GM06990 (cell line): ENCODE data around the gene RALGAPA2.

Experiments used
- DNase-seq: peaks from one replicate; pipeline ENCODE4 v3.0.0-alpha.2; 2011; ENCODE audit not compliant: insufficient read length; ENCODE audit errors: extremely low read depth
- H3K27me3 ChIP-seq: replicated peaks from 2 replicates; pipeline ENCODE4 v1.6.0; 2011; ENCODE audit warnings: low read length; ENCODE audit not compliant: control insufficient read depth, insufficient read depth
- H3K36me3 ChIP-seq: 2 replicates; pipeline ENCODE4 v1.5.1; 2011; ENCODE audit warnings: low read length; ENCODE audit not compliant: control insufficient read depth, insufficient read depth
- H3K4me3 ChIP-seq: replicated peaks from 2 replicates; pipeline ENCODE4 v1.5.1; 2011; ENCODE audit warnings: low read depth, mild to moderate bottlenecking, control low read depth, low read length
- TF ChIP-seq, protein P1 (sequence below): IDR thresholded peaks from 2 replicates; pipeline ENCODE4 v1.5.1; 2011; ENCODE audit warnings: low read length, control low read depth, mild to moderate bottlenecking, inconsistent platforms; ENCODE audit not compliant: insufficient read depth, poor library complexity, severe bottlenecking

Gene RALGAPA2

DNA sequence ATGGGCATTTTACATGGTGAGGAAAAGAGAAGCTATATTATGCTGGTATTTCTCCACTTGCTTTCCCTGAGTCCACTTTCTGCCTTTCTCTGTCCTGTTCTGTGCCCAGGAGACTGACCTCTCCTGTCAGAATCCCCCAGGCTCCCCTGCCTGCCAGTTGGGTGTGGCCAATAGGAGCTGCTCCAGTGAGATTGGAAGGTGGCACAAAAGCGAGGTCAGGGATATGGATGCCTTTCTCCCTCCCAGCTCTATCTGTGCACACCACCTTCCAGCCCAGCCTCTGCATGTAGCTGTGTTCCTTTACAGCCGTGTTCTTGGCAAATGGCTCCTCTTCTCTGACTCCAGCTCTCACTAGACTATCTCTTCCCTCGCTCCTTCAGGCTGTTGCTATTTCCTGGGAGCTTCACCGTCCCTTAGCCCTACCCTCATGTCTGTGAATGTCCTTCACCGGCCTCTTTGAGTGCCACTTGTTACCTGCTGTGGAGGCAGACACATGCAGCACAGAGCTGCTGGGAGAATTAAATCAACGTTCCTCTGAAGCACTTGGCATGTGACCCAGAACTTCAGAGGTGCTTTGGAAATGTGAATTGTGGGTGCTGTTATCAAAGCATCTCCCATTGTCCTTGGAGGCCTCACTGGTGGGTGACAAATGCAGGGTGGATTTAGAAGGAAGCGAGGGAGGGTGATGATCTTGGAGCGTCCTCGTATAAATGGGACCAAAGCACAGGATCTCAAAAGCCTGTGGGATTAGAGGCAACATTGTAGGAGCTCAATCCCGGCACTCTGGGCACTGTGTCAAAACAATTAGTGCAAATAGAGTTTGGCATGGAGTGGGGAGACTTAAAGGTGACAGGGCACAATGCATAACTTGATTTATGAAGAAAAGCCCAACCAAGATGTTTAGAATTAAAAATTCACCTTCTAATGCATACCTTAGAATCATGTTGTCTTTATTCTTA is 28.9 kb upstream of the RALGAPA2 start:
- H3K36me3 ChIP-seq = no peaks in the 10 kb centered on the region
- H3K4me3 ChIP-seq = no peak overlapping the region
- H3K27me3 ChIP-seq = no peaks in the 10 kb centered on the region; the same call in none of the 2 replicates
- DNase-seq = no peak
- TF ChIP-seq, protein P1, sequence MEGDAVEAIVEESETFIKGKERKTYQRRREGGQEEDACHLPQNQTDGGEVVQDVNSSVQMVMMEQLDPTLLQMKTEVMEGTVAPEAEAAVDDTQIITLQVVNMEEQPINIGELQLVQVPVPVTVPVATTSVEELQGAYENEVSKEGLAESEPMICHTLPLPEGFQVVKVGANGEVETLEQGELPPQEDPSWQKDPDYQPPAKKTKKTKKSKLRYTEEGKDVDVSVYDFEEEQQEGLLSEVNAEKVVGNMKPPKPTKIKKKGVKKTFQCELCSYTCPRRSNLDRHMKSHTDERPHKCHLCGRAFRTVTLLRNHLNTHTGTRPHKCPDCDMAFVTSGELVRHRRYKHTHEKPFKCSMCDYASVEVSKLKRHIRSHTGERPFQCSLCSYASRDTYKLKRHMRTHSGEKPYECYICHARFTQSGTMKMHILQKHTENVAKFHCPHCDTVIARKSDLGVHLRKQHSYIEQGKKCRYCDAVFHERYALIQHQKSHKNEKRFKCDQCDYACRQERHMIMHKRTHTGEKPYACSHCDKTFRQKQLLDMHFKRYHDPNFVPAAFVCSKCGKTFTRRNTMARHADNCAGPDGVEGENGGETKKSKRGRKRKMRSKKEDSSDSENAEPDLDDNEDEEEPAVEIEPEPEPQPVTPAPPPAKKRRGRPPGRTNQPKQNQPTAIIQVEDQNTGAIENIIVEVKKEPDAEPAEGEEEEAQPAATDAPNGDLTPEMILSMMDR = no peak

DNA sequence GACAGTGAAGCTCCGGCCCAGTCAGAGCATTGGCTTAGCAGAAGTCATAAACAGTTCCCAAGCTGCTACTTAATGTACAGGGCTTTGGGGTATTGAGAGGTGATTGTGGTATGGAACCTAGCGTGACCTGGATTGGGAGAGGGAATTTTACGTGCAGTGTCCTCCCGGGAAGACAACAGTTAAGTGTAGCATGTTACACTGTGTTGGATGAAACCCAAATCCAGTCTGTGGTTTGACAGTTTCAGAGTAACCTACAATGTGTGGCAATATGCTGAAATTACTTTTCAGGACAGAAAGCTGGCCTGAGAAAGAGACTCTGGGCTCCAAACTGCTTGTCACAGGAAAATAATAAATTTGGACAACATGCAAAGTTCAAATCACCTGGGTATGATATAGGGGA is 28.1 kb upstream of the RALGAPA2 start:
- no peak for DNase-seq
- Histone ChIP-seq H3K4me3 (no peak overlapping the region), H3K36me3 (no peaks in the 10 kb centered on the region), H3K27me3 (no peaks in the 10 kb centered on the region; the same call in none of the 2 replicates)
- TF ChIP-seq, protein P1 = no peak

GRCh38 chr20:20737158-20737557 is 24.7 kb upstream of the RALGAPA2 start:
- H3K4me3 ChIP-seq = no peak overlapping the region
- no peaks in the 10 kb centered on the region for H3K36me3 ChIP-seq
- DNase-seq = no peak
- no peaks in the 10 kb centered on the region; the same call in 1 of the 2 replicates for H3K27me3 ChIP-seq
- TF ChIP-seq, protein P1 = no peak

DNA sequence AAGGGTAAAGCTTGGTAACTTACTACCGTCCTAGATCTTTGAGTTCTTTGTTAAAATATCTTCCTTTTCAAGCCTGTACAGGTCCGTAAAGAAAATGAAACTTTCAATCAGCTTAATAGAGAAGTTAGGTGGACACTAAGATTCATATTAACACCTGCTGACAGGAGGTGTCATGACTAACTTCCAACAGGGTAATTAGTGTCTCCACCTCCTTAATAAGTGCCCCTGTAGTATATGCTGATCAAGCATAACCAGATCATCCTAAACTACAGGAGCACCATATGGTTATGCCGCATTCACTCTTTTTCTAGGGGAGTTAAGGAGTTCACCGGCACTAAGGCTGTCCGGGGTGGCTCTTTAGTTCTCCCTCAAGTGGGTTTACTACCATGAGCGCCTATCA is 23.9 kb upstream of the RALGAPA2 start:
- TF ChIP-seq, protein P1 = no peak
- DNase-seq = no peak
- no peak overlapping the region for H3K4me3 ChIP-seq
- H3K27me3 ChIP-seq = no peaks in the 10 kb centered on the region; the same call in 1 of the 2 replicates
- no peaks in the 10 kb centered on the region for H3K36me3 ChIP-seq

GRCh38 chr20:20734475-20734948 is 22.1 kb upstream of the RALGAPA2 start:
- Histone ChIP-seq H3K4me3 (no peak overlapping the region), H3K27me3 (no peaks in the 10 kb centered on the region), H3K36me3 (no peaks in the 10 kb centered on the region)
- DNase-seq = no peak
- TF ChIP-seq, protein P1 = no peak
